NCI-H2171 (cell line): ENCODE measurements around the gene DHX15.
"Not testable (repeated sequence)": the region's sequence is repeated elsewhere in the genome, so short reads cannot be mapped to it uniquely, and the experiment has no call there.

Experiments
- DNase-seq: peaks from one replicate; lab custom pipeline; 2025; lab: John Stamatoyannopoulos, UW

DHX15 gene

DNA sequence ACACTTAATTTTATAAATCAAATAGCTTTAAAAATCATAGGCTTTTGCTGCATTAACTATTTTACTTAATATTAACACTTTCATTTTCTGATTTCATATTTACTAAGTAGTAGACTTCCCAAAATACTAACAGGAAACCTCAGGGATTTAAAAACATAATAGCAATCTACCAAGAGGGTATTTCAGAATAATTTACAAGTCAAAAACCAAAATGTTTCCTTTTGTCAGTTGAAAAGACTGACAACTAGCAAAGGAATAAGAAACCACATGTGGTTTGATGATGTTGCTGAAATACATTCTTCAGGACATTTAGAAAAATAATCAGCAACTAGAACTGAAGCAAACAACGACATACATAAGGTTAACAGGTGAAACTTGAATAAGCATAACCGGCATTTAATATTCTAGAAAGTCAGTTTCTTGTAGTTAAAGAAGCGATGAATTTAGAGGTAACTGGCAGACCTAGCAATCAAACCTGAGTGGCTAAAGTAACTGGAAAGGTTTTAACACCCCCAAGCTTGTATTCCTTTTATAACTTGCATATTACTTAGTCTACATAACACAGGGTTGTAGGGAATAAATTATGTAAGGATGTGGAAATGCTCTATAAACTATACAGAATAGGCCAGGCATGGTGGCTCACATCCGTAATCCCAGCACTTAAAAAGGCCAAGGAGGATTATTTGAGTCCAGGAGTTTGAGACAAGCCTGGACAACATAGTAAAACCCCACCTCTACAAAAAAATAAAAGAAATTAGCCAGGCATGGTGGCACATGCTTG lies 40.0 kb downstream of the DHX15 start:
- no peak for DNase-seq

DNA sequence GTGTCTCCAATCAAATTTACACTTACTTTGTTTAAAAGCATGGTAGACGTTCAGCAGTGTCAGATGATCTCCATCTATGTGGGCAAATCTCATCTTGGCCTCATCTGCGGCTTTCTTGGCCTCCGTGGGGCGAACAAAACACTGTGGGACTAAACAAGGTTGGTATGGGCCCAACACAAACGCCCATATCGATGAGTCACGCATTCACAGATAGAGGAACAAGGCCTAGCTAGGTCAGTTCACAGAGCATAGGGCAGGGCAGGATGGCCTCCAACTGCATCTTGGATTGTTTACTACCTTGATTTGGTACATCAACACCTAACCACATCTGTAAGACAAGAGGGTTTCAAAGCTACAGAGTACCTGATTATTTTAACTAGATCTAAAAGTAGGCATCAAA lies 47.3 kb downstream of the DHX15 start:
- DNase-seq, result no peak

DNA sequence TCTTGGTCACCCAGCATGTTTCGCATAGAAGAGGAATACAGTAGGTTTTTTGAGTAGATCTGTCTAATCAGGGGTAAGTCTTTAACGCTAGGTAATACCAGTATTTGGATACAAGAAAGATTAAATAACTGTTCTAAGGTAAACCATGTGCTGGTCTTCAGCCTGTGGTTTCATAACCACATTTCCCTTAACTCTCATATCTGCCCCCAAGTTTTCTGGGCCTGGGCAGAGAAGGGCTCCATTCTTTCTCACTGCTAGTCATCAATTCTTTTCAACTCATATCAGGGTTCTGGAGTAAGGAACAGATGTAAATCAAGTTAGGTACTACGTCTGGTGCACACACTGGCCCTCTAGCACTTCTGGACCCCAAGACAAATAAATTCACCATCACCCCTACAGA lies 49.0 kb downstream of the DHX15 start:
- DNase-seq, result no peak

DNA sequence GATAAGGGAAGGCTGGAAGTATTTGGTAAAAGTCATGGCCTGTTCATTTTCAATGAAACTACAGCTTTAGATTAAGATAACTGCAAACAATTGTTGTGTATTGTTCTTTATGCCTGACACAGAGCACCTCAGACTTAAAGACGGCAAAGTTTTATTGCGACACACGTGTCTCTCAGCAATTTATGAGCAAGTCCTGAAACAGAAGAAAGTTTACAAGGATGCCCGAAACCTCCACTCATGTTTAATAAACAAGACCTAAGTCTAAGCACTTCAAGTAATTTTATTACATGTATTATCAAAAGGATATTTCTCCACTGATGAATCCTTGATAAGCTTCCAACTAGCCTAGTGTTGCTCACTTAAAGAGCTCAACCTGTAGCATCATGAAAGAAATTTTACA lies 51.0 kb downstream of the DHX15 start:
- DNase-seq, result no peak

DNA sequence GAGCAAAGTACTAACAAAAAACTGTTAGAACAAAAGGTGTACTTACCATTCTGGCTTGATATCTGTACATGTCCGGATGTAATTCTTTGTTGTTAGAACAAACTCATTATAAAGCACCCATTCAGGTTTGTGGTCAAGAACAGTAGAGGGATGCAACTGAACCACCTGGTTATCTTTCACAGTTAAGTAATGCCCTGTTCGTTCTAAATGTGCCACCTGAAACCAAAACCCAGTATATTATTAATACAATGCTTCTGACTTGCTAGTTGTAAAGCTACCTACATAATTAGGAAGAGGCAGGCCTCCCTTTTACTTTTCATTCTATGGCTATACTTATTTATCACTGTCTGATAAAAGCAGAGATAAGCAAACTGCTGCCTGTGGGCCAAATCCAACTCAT lies 54.8 kb downstream of the DHX15 start:
- no peak for DNase-seq

DNA sequence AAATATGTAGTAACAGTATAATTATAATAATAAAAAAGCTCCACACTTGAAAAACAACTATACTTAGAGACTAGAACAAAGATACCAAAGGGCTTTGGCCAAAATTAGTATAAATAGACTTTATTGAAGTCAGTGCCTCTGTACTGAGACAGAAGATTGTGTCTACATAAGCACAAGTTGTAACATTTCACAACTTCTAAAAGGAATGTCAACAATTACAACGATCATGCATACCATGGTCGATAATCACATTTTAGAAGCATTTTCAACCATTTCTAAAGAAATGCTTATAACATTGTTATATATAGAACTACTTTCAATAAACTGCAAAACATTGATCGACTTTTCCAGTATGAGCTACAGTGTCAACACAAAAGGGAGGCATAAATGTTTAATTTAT lies 57.0 kb downstream of the DHX15 start:
- DNase-seq, result no peak

DNA sequence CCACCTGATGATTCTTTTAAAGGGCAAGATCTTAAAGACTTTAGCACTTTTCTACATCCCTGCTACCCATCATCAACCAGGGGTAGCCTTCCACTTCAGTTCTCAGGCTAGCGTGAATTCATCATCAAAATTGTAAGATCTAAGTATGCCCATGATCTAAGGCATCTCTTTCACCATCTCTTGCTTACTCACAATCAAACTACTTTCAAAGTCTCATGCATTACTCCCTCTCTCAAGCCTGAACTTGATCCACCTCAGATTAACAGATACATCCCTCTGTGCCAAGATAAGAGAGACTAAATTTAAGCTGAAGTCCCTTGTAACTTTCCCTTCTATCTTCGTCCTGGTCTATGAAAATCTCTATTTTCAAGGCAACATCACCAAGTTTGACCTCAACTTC lies 62.8 kb downstream of the DHX15 start:
- DNase-seq, result no peak

DNA sequence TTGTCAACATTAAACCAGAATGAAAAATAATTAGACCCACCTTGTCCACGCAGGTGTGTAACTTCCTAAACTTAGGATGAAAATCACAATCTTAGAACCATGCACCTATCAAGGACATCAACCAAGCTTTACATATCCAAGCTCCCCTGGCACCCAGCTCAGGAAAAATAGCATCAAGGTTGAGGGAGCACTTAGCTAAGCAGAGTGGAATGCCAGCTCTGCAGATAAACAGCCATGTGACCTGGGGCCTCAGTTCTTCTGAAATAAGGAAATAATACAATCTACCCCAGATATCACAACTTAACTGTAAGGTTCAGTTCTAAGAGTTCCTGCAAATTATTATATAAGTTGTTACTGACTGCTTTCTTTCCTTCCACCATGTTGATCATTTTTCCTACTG lies 64.7 kb downstream of the DHX15 start:
- DNase-seq, result no peak

DNA sequence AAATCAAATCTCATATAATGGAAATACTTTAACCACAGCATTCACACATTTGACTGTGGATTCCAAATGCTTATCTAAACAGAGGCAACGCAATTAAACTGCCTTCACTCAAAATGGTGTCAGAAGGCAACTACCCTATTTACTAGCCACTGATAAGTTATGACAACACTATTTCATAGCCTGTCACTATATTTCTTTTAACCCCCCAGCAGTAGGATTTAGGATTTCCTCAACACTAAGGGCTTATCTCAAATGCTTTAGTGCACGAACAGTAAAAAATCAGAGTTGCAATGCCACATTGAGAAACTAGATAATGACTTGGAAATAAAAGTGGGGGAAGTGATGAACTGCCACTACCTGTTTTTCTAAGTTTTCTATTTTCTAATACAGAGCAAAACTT lies 66.7 kb downstream of the DHX15 start:
- DNase-seq, result no peak

DNA sequence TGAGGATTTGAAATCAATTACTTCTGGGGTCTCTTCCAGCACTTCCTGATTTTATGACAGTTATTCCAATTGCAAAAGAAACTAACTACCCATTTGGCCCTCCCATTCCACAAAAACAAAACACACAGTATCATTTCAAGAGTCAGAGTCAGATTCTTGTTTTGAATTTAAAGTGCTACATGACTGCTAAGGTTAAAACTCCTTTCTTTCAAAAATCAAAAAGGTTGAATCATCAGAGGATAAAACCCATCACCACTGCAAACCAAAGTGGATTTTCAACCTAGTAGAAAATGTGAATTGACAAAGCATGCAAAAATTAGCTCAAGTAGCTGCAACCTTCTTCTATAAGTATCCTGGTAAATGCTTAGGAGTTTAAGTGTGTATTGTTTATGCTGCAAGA lies 67.4 kb downstream of the DHX15 start:
- no peak for DNase-seq

DNA sequence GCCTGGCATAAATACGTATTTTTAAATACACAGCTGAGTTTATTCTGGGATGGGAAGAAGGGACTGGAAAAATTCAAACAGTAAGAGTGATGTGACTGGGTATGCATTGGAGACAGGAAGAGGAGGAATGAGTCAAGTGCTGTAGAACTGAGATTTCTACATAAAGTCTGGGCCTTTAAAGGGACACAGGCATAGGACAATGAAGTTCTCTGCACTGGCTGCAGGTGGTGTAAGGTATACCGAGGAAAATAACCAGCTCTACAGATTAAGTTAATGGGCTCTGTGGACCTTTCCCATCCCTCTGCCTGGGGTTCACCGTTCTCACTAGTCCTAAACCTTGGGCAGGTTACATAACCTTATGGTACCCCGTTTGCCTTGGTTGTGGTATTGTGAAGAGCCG lies 68.7 kb downstream of the DHX15 start:
- no peak for DNase-seq

DNA sequence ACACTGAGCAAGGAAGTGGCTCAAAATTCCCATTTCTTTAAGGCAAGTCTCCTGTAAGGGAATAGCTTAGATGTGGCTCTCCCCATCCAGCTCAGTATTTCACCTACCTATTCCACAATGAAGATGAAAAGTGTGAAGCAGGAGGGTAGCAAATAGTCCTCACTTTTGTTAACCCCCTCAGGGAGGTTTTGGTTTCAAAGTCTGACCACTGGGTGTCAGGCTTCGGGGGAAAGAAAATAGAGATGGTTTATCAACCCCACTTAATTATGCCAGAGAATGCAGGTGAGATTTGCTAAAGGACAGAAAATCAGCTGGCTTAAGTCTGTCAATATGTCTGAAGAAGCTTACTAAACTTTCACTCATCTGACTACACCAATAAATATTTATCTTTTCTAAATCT lies 69.5 kb downstream of the DHX15 start:
- no peak for DNase-seq

DNA sequence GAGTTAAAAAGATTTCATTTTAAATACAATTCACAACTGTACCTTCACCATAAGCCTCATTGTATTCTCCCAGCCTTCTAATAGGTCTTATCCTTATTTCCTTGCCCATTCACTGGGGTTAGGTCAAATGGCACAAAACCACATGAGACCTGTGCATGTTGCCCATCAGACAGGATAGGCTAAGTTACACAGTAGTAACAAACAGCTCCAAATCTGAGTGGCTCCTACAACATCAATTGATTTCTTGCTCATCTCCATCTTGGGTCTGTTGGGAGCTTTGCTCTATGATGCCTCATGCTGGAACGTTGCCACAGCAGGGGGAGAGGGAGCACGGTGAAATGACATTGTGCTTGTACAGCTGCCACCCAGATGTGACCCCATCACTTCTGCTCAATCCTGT lies 70.6 kb downstream of the DHX15 start:
- no peak for DNase-seq

DNA sequence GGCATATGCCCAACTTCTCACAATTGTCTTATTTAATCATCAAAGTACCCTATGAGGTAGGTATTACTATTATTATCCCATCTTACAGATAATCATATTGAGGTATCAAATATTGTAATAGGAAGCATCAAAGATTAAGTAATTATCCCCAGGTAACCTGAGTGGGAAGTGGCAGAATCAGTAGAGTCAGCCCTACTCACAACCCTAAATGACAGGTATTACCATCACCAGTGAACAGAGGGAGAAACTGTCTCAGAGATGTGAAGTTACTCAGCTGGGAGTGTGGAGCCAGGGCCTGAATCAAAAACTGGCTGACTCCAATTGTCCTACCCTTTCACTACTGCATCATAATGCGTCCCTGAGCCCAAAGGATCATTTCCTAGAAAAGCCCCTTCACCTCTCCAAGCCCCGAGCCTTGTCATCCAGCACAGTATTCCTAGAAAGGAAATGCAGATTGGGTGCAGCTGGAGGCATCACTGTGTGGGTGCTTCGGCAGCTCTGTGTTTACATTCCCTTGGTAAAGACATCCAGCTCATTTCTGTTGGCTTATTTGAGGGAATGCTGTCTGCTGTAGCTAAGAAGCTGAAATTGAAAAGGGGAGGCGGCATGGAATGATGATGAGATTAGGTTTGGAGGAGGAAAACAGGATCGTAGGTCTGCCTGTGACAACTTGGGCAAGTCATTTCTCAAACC lies 72.8 kb downstream of the DHX15 start:
- no peak for DNase-seq

DNA sequence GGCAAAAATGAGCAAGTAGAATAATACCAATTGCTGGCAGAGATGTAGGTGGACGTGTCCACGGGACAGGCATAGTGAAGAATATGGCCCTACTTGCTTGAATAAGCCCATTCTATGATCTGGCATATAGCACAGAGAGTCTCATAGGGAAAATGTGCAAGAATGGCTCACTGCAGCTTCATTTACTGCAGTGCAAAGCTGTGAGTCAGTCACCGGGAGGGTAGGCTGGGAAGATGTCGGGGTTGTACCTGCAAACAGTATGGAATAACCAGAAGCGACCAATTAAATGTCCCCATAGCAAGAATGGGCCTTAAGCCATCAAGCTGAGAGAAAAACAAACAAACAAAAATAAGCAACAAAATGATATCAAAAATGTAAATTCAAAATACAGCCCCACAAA lies 74.3 kb downstream of the DHX15 start:
- no peak for DNase-seq

DNA sequence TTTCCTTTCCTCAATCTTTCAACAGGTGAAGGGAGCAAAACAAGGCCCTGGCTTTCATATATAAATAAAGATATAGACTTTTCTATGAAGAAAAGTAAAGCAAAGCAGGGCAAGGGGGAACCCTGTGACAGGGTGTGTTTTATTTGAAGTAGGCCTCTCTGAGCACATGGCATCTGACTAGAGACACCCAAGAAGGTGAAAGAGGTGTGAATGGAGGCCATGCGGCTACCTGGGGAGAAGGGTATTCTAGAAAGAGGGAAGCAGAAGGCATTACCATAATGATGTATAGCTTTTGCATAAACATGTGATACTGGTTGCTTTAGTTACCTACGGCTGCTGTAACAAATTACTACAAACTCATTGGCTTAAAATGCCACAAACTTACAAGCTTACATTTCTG lies 75.8 kb downstream of the DHX15 start:
- DNase-seq, result no peak

DNA sequence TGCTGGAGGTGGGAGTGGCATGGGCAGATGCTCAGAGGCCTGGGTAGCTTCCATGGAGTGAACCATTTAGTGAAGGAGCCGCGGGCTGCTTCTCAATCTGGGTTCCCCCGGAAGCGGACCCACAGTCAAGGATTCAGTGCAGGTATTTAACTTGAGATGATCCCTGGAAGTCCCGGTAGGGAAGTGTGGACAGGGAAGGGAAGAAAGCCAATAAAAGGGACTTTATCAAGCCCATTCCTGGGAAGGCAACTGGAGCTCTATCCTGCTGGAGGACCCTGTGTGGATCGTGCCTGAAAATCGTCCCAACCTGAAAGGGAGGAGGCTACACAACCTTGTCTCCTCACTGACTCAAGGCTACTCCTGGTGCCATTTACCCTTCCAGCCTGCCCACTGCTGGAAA lies 76.9 kb downstream of the DHX15 start:
- no peak for DNase-seq

DNA sequence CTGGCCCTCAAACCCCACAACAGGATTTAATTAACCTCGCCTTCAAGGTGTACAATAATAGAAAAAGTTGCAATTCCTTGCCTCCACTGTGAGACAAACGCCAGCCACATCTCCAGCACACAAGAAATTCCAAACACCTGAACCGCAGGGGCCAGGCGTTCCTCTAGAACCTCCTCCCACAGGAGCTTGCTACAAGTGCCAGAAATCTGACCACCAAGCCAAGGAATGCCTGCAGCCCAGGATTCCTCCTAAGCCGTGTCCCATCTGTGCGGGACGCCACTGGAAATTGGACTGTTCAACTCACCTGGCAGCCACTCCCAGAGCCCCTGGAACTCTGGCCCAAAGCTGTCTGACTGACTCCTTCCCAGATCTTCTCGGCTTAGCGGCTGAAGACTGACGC lies 81.3 kb downstream of the DHX15 start:
- DNase-seq, result not testable (repeated sequence)

DNA sequence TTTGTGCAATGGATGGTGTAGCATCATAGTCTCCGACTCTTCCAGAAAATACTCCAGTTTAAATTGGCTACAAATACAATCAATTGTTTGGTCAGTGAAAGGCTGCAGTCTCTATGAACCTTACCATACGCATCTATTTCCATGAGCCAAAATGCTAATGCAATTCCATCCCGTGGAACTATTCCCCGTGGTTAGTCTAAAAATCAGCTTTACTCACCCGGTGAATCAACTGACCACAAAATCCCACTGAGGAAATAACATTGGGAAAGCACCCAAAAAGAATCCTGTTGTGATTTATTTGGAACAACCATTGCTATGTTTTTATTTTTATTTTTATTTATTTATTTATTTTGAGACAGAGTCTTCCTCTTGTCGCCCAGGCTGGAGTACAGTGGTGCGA lies 87.1 kb downstream of the DHX15 start:
- DNase-seq, result no peak

DNA sequence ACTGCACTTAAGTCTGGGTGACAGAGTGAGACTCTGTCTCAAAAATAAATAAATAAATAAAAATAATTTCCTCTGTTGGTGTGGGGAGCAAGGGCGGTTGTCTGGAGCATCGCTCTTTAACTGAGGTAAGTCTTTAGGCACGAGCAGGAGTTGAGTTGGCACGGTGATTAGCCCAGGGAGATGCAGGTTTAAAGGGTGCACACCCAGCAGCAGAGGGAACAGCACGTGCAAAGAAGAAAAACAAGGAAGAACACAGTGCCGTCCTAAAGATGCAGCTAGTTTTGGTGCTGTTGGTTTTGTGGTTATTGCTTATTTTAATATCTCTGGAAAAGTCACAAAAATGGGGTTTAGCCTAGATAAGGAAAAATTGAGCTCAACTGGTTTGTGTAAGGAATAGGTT lies 87.8 kb downstream of the DHX15 start:
- DNase-seq, result no peak

DNA sequence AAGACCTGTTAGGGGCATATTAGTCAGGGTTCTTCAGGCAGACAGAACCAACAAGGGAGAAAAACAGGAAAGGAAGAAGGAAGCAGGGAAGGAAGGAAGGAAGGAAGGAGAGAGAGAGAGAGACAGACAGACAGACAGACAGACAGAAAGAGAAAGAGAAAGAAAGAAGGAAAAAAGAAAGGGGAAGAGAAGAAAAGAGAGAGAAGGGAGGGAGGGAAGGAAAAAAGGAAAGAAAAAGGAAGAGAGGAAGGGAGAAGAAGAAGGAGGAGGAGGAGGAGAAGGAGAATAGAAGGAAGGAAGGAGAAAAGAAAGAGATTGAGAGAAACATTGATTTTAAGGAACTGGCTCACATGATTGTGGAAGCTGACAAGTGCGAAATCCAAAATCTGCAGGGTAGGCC lies 89.0 kb downstream of the DHX15 start:
- DNase-seq, result no peak

DNA sequence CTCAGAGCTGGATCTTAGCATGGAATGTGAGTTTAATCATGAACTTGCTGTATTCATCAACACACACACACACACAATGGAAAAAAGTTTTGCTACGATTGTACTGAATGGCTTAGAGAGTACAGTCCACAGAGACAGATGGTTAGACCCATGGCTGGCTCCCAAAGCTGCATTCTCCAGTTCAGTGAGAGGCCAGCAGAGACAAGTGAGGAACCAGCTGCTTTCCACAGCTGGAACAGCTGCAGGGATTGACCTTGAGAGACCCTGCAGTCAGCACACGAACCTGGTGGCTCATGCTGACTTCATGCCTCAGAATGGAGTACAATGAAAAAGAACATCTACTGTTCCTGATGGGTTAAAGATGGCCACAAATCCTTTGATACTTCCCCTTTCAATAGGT lies 94.5 kb downstream of the DHX15 start:
- no peak for DNase-seq

DNA sequence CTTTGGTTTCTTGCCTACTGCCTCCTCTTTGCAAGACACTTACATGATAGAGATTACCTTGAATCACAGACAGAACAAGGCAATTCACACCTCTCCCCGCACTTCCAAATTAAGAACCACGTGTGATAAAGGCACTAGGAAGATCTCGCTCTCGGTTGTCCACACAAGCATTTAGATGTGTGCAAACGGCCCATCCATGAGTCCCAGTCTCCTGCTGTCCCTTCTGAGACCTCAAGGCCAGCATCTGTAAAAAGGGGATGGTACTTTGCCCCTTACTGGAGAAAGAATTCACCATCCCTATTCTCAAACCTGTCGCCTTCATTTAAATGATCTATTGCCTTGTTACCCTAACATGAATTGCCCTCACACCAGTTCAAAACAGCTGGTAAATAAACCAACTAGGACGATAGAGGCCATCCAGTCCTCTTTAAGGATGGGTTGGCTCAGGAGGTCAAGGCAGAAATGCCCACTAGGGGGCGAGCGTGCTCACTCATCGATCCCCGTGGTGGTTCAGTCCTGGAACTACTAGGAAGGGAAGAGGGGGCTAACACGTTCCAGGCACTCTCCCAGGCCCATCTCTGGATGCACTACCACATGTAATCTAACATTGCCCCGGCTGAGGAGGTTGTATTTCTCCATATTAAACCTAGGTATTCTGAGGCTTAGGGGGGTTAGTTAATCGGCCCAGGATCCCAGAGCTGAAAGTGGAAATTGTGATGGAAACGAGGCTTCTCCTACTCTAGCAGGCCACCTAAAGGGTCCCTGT lies 95.8 kb downstream of the DHX15 start:
- no peak for DNase-seq
